Measurements from ENCODE around the gene KLF7.

Gene KLF7

DNA sequence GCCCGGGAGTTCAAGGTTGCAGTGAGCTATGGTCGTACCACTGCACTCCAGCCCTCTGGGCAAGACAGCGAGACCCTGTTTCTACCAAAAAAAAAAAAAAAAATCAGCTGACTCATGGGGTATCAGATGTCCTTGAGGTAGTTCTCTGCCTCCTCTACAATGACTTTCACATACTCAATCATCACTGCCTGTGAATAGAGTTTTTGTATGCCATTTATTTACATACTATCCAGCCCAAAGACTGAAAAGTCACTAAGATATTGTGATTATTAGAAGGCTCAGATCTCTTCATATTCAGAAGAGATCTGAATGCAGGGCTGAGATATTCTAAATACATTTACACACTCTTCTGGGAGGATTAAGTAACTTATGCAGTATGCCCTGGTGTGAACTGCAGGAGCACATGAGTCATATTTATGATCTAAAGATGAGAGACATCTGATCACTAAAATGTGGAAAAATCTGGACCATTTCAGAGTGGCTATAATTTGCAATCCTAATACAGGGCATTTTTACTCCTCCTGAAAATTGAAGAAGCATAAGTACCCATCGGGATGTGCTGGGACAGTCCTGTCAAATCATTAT, 38.9 kb downstream of the KLF7 start:
- no peak overlapping the region for H3K9ac ChIP-seq (ENCODE audit: low read length)
- H3K27me3 ChIP-seq (ENCODE audit: low read length), result no peaks in the 10 kb centered on the region
- no peaks in the 10 kb centered on the region for H4K20me1 ChIP-seq (ENCODE audit: low read depth, low read length)
- H3K27ac ChIP-seq (ENCODE audit: low read depth, low read length), result no peak overlapping the region
- H3F3A ChIP-seq (ENCODE audit: insufficient read depth), result no peaks in the 10 kb centered on the region
- TF ChIP-seq, protein P1, sequence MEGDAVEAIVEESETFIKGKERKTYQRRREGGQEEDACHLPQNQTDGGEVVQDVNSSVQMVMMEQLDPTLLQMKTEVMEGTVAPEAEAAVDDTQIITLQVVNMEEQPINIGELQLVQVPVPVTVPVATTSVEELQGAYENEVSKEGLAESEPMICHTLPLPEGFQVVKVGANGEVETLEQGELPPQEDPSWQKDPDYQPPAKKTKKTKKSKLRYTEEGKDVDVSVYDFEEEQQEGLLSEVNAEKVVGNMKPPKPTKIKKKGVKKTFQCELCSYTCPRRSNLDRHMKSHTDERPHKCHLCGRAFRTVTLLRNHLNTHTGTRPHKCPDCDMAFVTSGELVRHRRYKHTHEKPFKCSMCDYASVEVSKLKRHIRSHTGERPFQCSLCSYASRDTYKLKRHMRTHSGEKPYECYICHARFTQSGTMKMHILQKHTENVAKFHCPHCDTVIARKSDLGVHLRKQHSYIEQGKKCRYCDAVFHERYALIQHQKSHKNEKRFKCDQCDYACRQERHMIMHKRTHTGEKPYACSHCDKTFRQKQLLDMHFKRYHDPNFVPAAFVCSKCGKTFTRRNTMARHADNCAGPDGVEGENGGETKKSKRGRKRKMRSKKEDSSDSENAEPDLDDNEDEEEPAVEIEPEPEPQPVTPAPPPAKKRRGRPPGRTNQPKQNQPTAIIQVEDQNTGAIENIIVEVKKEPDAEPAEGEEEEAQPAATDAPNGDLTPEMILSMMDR (IDR thresholded peaks at IDR 0.05; ENCODE audit: insufficient read depth, low read length, poor library complexity, severe bottlenecking), result no peak
- TF ChIP-seq EZH2phosphoT487 (conservative IDR thresholded peaks at IDR 0.05; ENCODE audit: low read length), result no peak
- no peaks in the 10 kb centered on the region for H3K9me2 ChIP-seq (replicated peaks; ENCODE audit: insufficient read depth, low read length)
- no peaks in the 10 kb centered on the region for H3K36me3 ChIP-seq (ENCODE audit: low read length)
- H3K4me2 ChIP-seq (ENCODE audit: low read depth, low read length, poor library complexity, severe bottlenecking), result no peak overlapping the region
- H3K79me2 ChIP-seq (ENCODE audit: insufficient read depth, low read length), result no peaks in the 10 kb centered on the region
- H3K9me3 ChIP-seq (ENCODE audit: insufficient read depth, low read length), result no peaks in the 10 kb centered on the region
- H3K4me3 ChIP-seq (ENCODE audit: insufficient read depth, low read length, poor library complexity, severe bottlenecking), result no peak overlapping the region
- H2AFZ ChIP-seq (ENCODE audit: low read depth, low read length, severe bottlenecking), result no peak overlapping the region

GRCh38 chr2:207123776-207124391, 41.9 kb downstream of the KLF7 start:
- no peak overlapping the region for H3K4me2 ChIP-seq (ENCODE audit: low read depth, low read length, poor library complexity, severe bottlenecking)
- no peaks in the 10 kb centered on the region for H3K27me3 ChIP-seq (ENCODE audit: low read length)
- no peaks in the 10 kb centered on the region for H3K79me2 ChIP-seq (ENCODE audit: insufficient read depth, low read length)
- H4K20me1 ChIP-seq (ENCODE audit: low read depth, low read length), result no peaks in the 10 kb centered on the region
- no peaks in the 10 kb centered on the region for H3K9me3 ChIP-seq (ENCODE audit: insufficient read depth, low read length)
- H3K9ac ChIP-seq (ENCODE audit: low read length), result no peak overlapping the region
- no peaks in the 10 kb centered on the region for H3K36me3 ChIP-seq (ENCODE audit: low read length)
- H2AFZ ChIP-seq (ENCODE audit: low read depth, low read length, severe bottlenecking), result no peak overlapping the region
- no peak for TF ChIP-seq EZH2phosphoT487 (conservative IDR thresholded peaks at IDR 0.05; ENCODE audit: low read length)
- TF ChIP-seq, protein P1 (IDR thresholded peaks at IDR 0.05; ENCODE audit: insufficient read depth, low read length, poor library complexity, severe bottlenecking), result no peak
- H3F3A ChIP-seq (ENCODE audit: insufficient read depth), result no peaks in the 10 kb centered on the region
- no peak overlapping the region for H3K27ac ChIP-seq (ENCODE audit: low read depth, low read length)
- H3K4me3 ChIP-seq (ENCODE audit: insufficient read depth, low read length, poor library complexity, severe bottlenecking), result no peak overlapping the region
- no peaks in the 10 kb centered on the region for H3K9me2 ChIP-seq (replicated peaks; ENCODE audit: insufficient read depth, low read length)

- Histone ChIP-seq H3K4me3 (ENCODE audit: insufficient read depth, low read length, poor library complexity, severe bottlenecking) (no peak overlapping the region), H3K9me2 (replicated peaks; ENCODE audit: insufficient read depth, low read length) (no peaks in the 10 kb centered on the region), H3K4me2 (ENCODE audit: low read depth, low read length, poor library complexity, severe bottlenecking) (no peak overlapping the region), H3K9me3 (ENCODE audit: insufficient read depth, low read length) (no peaks in the 10 kb centered on the region), H3K79me2 (ENCODE audit: insufficient read depth, low read length) (no peaks in the 10 kb centered on the region), H3K27me3 (ENCODE audit: low read length) (no peaks in the 10 kb centered on the region), H3F3A (ENCODE audit: insufficient read depth) (no peaks in the 10 kb centered on the region), H3K9ac (ENCODE audit: low read length) (no peak overlapping the region), H2AFZ (ENCODE audit: low read depth, low read length, severe bottlenecking) (no peak overlapping the region), H4K20me1 (ENCODE audit: low read depth, low read length) (no peaks in the 10 kb centered on the region), H3K27ac (ENCODE audit: low read depth, low read length) (no peak overlapping the region), H3K36me3 (ENCODE audit: low read length) (no peaks in the 10 kb centered on the region)
- TF ChIP-seq EZH2phosphoT487 (conservative IDR thresholded peaks at IDR 0.05; ENCODE audit: low read length), result no peak
- TF ChIP-seq, protein P1 (IDR thresholded peaks at IDR 0.05; ENCODE audit: insufficient read depth, low read length, poor library complexity, severe bottlenecking), result no peak
Observed at GRCh38 chr2:207123335-207123744, 42.4 kb downstream of the KLF7 start.
